ENCODE measurements around the gene ASPRV1.

GRCh38 chr2:69998761-69999160, 37.3 kb upstream of the ASPRV1 start:
- TF ChIP-seq EZH2 (IDR thresholded peaks at IDR 0.05; ENCODE audit: low read depth): no peak
- TF ChIP-seq, protein P1, sequence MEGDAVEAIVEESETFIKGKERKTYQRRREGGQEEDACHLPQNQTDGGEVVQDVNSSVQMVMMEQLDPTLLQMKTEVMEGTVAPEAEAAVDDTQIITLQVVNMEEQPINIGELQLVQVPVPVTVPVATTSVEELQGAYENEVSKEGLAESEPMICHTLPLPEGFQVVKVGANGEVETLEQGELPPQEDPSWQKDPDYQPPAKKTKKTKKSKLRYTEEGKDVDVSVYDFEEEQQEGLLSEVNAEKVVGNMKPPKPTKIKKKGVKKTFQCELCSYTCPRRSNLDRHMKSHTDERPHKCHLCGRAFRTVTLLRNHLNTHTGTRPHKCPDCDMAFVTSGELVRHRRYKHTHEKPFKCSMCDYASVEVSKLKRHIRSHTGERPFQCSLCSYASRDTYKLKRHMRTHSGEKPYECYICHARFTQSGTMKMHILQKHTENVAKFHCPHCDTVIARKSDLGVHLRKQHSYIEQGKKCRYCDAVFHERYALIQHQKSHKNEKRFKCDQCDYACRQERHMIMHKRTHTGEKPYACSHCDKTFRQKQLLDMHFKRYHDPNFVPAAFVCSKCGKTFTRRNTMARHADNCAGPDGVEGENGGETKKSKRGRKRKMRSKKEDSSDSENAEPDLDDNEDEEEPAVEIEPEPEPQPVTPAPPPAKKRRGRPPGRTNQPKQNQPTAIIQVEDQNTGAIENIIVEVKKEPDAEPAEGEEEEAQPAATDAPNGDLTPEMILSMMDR (conservative IDR thresholded peaks at IDR 0.05): no peak
